IMR-90 (cell line): ENCODE results near the gene KCNMA1. TPM values are rescaled to one million over a fixed set of nuclear protein-coding genes. Genes with fewer than 3 reads are reported as not detected.

Experiments used
- ATAC-seq: fragments of 200-7000 bp; cut with Tn5 transposase; 2 replicates; pipeline ENCODE4 v1.9.1; 2020; ENCODE audit warnings: low read depth, mild to moderate bottlenecking, moderate library complexity
- BruUV-seq: library from RNA; stranded (reverse); fragments of 400-500 nt; replicated peaks from 2 replicates; lab custom pipeline; 2021; lab: Mats Ljungman, UMichigan
- CTCF ChIA-PET: fragments of 300-600 bp; formaldehyde crosslinking; extraction: SDS; loops from one replicate; lab custom pipeline; 2021; ENCODE audit warnings: antibody characterized with exemption; lab: Yijun Ruan, JAX
- POLR2A ChIA-PET: fragments of 300-600 bp; sonication (Branson Sonifier 250); formaldehyde crosslinking; loops from one replicate; lab custom pipeline; 2022; ENCODE audit warnings: antibody characterized with exemption; ENCODE audit not compliant: unreplicated experiment; lab: Charles Lee
- DNase-seq: peaks from one replicate; pipeline ENCODE4 v3.0.0; 2013
- H2AFZ ChIP-seq: replicated peaks from 2 replicates; pipeline ENCODE3; 2013; ENCODE audit warnings: low read length, mild to moderate bottlenecking; ENCODE audit not compliant: poor library complexity
- H2AK5ac ChIP-seq: 2 replicates; pipeline ENCODE4 v1.6.1; 2013; ENCODE audit warnings: low read depth, low read length, inconsistent platforms
- H2AK9ac ChIP-seq: replicated peaks from 2 replicates; pipeline ENCODE3; 2013; ENCODE audit warnings: mild to moderate bottlenecking, low read depth, low read length, moderate library complexity; ENCODE audit not compliant: poor library complexity
- H2BK120ac ChIP-seq: 2 replicates; pipeline ENCODE4 v1.6.1; 2013; ENCODE audit warnings: low read depth, low read length, inconsistent platforms
- H2BK15ac ChIP-seq: 3 replicates; pipeline ENCODE4 v1.6.1; 2013; ENCODE audit warnings: low read depth, low read length, inconsistent platforms
- H2BK20ac ChIP-seq: 2 replicates; pipeline ENCODE4 v1.6.1; 2013; ENCODE audit warnings: low read depth, mild to moderate bottlenecking, inconsistent platforms, low read length, moderate library complexity
- H2BK5ac ChIP-seq: 2 replicates; pipeline ENCODE4 v1.6.1; 2013; ENCODE audit warnings: mild to moderate bottlenecking, low read depth, low read length, inconsistent platforms; ENCODE audit not compliant: poor library complexity, severe bottlenecking
- H3K14ac ChIP-seq: replicated peaks from 2 replicates; pipeline ENCODE4 v1.6.1; 2013; ENCODE audit warnings: low read depth, low read length, inconsistent platforms
- H3K18ac ChIP-seq: 2 replicates; pipeline ENCODE4 v1.6.1; 2013; ENCODE audit warnings: low read depth, low read length, control low read depth
- H3K23ac ChIP-seq: 2 replicates; pipeline ENCODE4 v1.6.1; 2013; ENCODE audit warnings: low read depth, low read length, inconsistent platforms
- H3K27ac ChIP-seq: 2 replicates; pipeline ENCODE4 v1.5.1; 2013; ENCODE audit warnings: mild to moderate bottlenecking, control low read depth, low read length; ENCODE audit not compliant: insufficient read depth
- H3K27me3 ChIP-seq: 2 replicates; pipeline ENCODE4 v1.6.1; 2013; ENCODE audit warnings: low read length; ENCODE audit not compliant: control insufficient read depth, insufficient read depth
- H3K36me3 ChIP-seq: 2 replicates; pipeline ENCODE4 v1.6.1; 2013; ENCODE audit warnings: low read length, mixed read lengths; ENCODE audit not compliant: control insufficient read depth, insufficient read depth
- H3K4ac ChIP-seq: 2 replicates; pipeline ENCODE4 v1.6.1; 2013; ENCODE audit warnings: low read depth, low read length, inconsistent platforms
- H3K4me1 ChIP-seq: 2 replicates; pipeline ENCODE4 v1.6.1; 2013; ENCODE audit warnings: low read length, mixed read lengths; ENCODE audit not compliant: control insufficient read depth, insufficient read depth
- H3K4me2 ChIP-seq: 2 replicates; pipeline ENCODE4 v1.6.1; 2013; ENCODE audit warnings: low read depth, mild to moderate bottlenecking, control low read depth, low read length, moderate library complexity
- H3K4me3 ChIP-seq: 2 replicates; pipeline ENCODE4 v1.5.1; 2013; ENCODE audit warnings: low read depth, mild to moderate bottlenecking, control low read depth, low read length, moderate library complexity; ENCODE audit not compliant: insufficient read depth
- H3K56ac ChIP-seq: 2 replicates; pipeline ENCODE4 v1.6.1; 2013; ENCODE audit warnings: low read length, inconsistent platforms; ENCODE audit not compliant: insufficient read depth; ENCODE audit errors: extremely low read depth
- H3K79me1 ChIP-seq, 2 experiments: 2 replicates each; pipeline ENCODE4 v1.6.1; 2013; ENCODE audit warnings: low read length in 2 of 2, inconsistent platforms in 1 of 2, low read depth in 1 of 2
- H3K9ac ChIP-seq: 2 replicates; pipeline ENCODE4 v1.6.1; 2013; ENCODE audit warnings: low read depth, low read length, control low read depth
- H3K9me1 ChIP-seq: 2 replicates; pipeline ENCODE4 v1.6.1; 2013; ENCODE audit warnings: low read length, inconsistent platforms; ENCODE audit not compliant: insufficient read depth
- H3K9me3 ChIP-seq: 2 replicates; pipeline ENCODE4 v1.6.1; 2013; ENCODE audit warnings: low read length; ENCODE audit not compliant: control insufficient read depth, insufficient read depth
- H4K20me1 ChIP-seq: 2 replicates; pipeline ENCODE4 v1.6.1; 2013; ENCODE audit warnings: low read length, inconsistent platforms; ENCODE audit not compliant: insufficient read depth
- H4K5ac ChIP-seq: 2 replicates; pipeline ENCODE4 v1.6.1; 2013; ENCODE audit warnings: mild to moderate bottlenecking, low read depth, low read length, control low read depth
- H4K8ac ChIP-seq, 2 experiments: 2 replicates each; pipeline ENCODE4 v1.6.1; 2013; ENCODE audit warnings: low read depth in 2 of 2, low read length in 2 of 2, control low read depth in 1 of 2, inconsistent platforms in 1 of 2
- H4K91ac ChIP-seq: 2 replicates; pipeline ENCODE4 v1.6.1; 2013; ENCODE audit warnings: low read depth, low read length, inconsistent platforms; ENCODE audit not compliant: insufficient read depth
- BHLHE40 ChIP-seq: fragments of 150-350 bp; IDR thresholded peaks from 2 replicates; pipeline ENCODE4 v1.6.1; 2016; ENCODE audit warnings: mild to moderate bottlenecking, low read depth, low read length
- CEBPB ChIP-seq: IDR thresholded peaks from 2 replicates; pipeline ENCODE4 v1.6.1; 2012; ENCODE audit warnings: low read depth, low read length, improper control_type of control experiment
- CHD1 ChIP-seq: IDR thresholded peaks from 2 replicates; pipeline ENCODE4 v1.6.1; 2012; ENCODE audit warnings: low read depth, low read length, improper control_type of control experiment
- CTCF ChIP-seq: conservative IDR thresholded peaks from 2 replicates; pipeline ENCODE4 v1.5.1; 2012; ENCODE audit warnings: mild to moderate bottlenecking, low read depth, low read length, improper control_type of control experiment
- ELK1 ChIP-seq: fragments of 150-350 bp; IDR thresholded peaks from 2 replicates; pipeline ENCODE4 v1.6.1; 2016; ENCODE audit warnings: low read depth, mild to moderate bottlenecking, low read length, moderate library complexity, borderline replicate concordance
- FOS ChIP-seq: fragments of 150-350 bp; IDR thresholded peaks from 2 replicates; pipeline ENCODE4 v1.6.1; 2016; ENCODE audit warnings: low read depth, low read length
- MAFK ChIP-seq: IDR thresholded peaks from 2 replicates; pipeline ENCODE4 v1.6.1; 2012; ENCODE audit warnings: low read depth, low read length, improper control_type of control experiment
- MAZ ChIP-seq: IDR thresholded peaks from 2 replicates; pipeline ENCODE4 v1.6.1; 2012; ENCODE audit warnings: low read depth, mild to moderate bottlenecking, low read length, improper control_type of control experiment, moderate library complexity, borderline replicate concordance
- MXI1 ChIP-seq: IDR thresholded peaks from 2 replicates; pipeline ENCODE4 v1.6.1; 2012; ENCODE audit warnings: low read depth, mild to moderate bottlenecking, low read length, moderate library complexity, borderline replicate concordance
- NFE2L2 ChIP-seq: fragments of 150-350 bp; IDR thresholded peaks from 2 replicates; pipeline ENCODE4 v1.6.1; 2016; ENCODE audit warnings: low read depth, mild to moderate bottlenecking, low read length
- POLR2A ChIP-seq: IDR thresholded peaks from 2 replicates; pipeline ENCODE4 v1.6.1; 2012; ENCODE audit warnings: mild to moderate bottlenecking, low read depth, low read length
- RAD21 ChIP-seq: IDR thresholded peaks from 2 replicates; pipeline ENCODE4 v1.6.1; 2012; ENCODE audit warnings: low read length, improper control_type of control experiment
- RCOR1 ChIP-seq: IDR thresholded peaks from 2 replicates; pipeline ENCODE4 v1.6.1; 2012; ENCODE audit warnings: mild to moderate bottlenecking, low read length, improper control_type of control experiment; ENCODE audit not compliant: insufficient replicate concordance
- RFX5 ChIP-seq: IDR thresholded peaks from 2 replicates; pipeline ENCODE4 v1.8.0; 2012; ENCODE audit warnings: low read depth, mild to moderate bottlenecking, low read length, moderate library complexity
- SMC3 ChIP-seq: fragments of 150-350 bp; IDR thresholded peaks from 2 replicates; pipeline ENCODE4 v1.6.1; 2016; ENCODE audit warnings: low read depth, mild to moderate bottlenecking, antibody characterized with exemption, low read length, moderate library complexity
- USF2 ChIP-seq: fragments of 150-350 bp; IDR thresholded peaks from 2 replicates; pipeline ENCODE4 v1.6.1; 2017; ENCODE audit warnings: mild to moderate bottlenecking, antibody characterized with exemption, low read length, low read depth
- WGBS, 2 experiments: methylation state at CpG; one replicate each; pipeline versions ENCODE4 v1.1.5 to v1.1.7; 2013; ENCODE audit warnings: missing lambda C conversion rate in 2 of 2; ENCODE audit not compliant: insufficient read length in 1 of 2; ENCODE audit errors: extremely low coverage in 2 of 2; 5-methylcytosine and 5-hydroxymethylcytosine counted together
- dilution Hi-C: fragments of 300-500 bp; cut with HindIII; formaldehyde crosslinking; loops from one replicate; pipeline ENCODE4 v1.14.3; 2018; ENCODE audit warnings: low sequenced_read_pairs; ENCODE audit not compliant: unreplicated experiment
- in situ Hi-C: fragments of 300-500 bp; cut with MboI; formaldehyde crosslinking; loops from 3 replicates; pipeline ENCODE4 v1.14.3; 2019; ENCODE audit warnings: low sequenced_read_pairs, inconsistent platforms, mixed read lengths
- intact Hi-C: fragments of 100-400 bp; cut with micrococcal nuclease; formaldehyde crosslinking; loops from 2 replicates; pipeline ENCODE4 v1.10.0; 2022
- polyA plus RNA-seq, 3 experiments: library from polyadenylated mRNA; depleted of rRNA; stranded (reverse); fragments of >200 nt; gene quantifications; 2 replicates each; pipeline ENCODE4 v1.2.3, GENCODE V29; 2012; ENCODE audit warnings: low replicate concordance in 1 of 3
- total RNA-seq: library from RNA; depleted of rRNA; stranded (reverse); fragments of >200 nt; gene quantifications from 2 replicates; pipeline ENCODE4 v1.2.3, GENCODE V29; 2012

The KCNMA1 gene
- total and polyA plus RNA-seq, 2 of the 4 experiments (the other 2 are of a cell fraction) = 25.6 to 29.6 TPM

GRCh38 chr10:77574438-77574837, 63.2 kb downstream of the KCNMA1 start:
- intact Hi-C loops (no loop called here), dilution Hi-C loops (no loop called here)
- CTCF ChIA-PET = interaction anchor here (0.6 kb wide), 1 partner anchor 524 kb away, joined by 4 read pairs; no protein-coding TSS in a partner anchor

More at GRCh38 chr10:77574438-77574837, 63.2 kb downstream of the KCNMA1 start:
- 0 out of 2 replicates have a peak overlapping the region, but pooled peaks have one; percentile 23 for H3K14ac ChIP-seq
- H2BK5ac ChIP-seq = no peak overlapping the region
- no peak overlapping the region for H3K56ac ChIP-seq
- peak overlapping the region; percentile 3; the same call in 1 of the 3 replicates for H2BK15ac ChIP-seq
- H2AFZ ChIP-seq = no peak overlapping the region
- H3K27me3 ChIP-seq = no peaks in the 10 kb centered on the region
- no peak overlapping the region for H3K9ac ChIP-seq
- no peak overlapping the region for H2BK20ac ChIP-seq
- DNase-seq (no peak), ATAC-seq (peak; percentile 37; the same call in 1 of the 2 replicates)
- peaks cover 4% of the 10 kb centered on the region for H3K4me1 ChIP-seq
- no peaks in the 10 kb centered on the region for H4K20me1 ChIP-seq
- no peak overlapping the region for H4K5ac ChIP-seq
- POLR2A ChIA-PET = no interaction called here
- peaks cover 0 to 15% of the 10 kb centered on the region in 2 experiments; a peak in 2 of 4 replicates for H3K79me1 ChIP-seq
- H4K8ac ChIP-seq = no peak overlapping the region
- WGBS, 2 experiments = 64% methylated on average over 2 of the region's 3 CpGs; no CpG with 5 or more reads in 1 of the 2 experiments
- TF ChIP-seq FOS = no peak
- TF ChIP-seq BHLHE40 = no peak
- TF ChIP-seq POLR2A = no peak
- TF ChIP-seq CHD1 = no peak
- no peak for TF ChIP-seq ELK1
- no peak for TF ChIP-seq CTCF
- no peak for TF ChIP-seq NFE2L2
- no peak for TF ChIP-seq MAZ
- TF ChIP-seq RCOR1 = no peak
- TF ChIP-seq MAFK = no peak
- no peak for TF ChIP-seq CEBPB
- no peak for TF ChIP-seq RAD21
- TF ChIP-seq MXI1 = no peak
- TF ChIP-seq RFX5 = no peak
- TF ChIP-seq SMC3 = no peak
- no peak for TF ChIP-seq USF2
- no peak overlapping the region for H4K91ac ChIP-seq
- BruUV-seq = no TSS peak
- no peak overlapping the region for H3K4me3 ChIP-seq
- H3K18ac ChIP-seq = no peak overlapping the region
- peaks cover 21% of the 10 kb centered on the region for H3K9me1 ChIP-seq
- in situ Hi-C loops = no loop called here
- H2AK5ac ChIP-seq = no peak overlapping the region
- H2AK9ac ChIP-seq = no peak overlapping the region
- H3K9me3 ChIP-seq = no peaks in the 10 kb centered on the region
- H3K4ac ChIP-seq = no peak overlapping the region
- no peak overlapping the region for H2BK120ac ChIP-seq
- no peak overlapping the region for H3K27ac ChIP-seq
- H3K23ac ChIP-seq = no peak overlapping the region
- no peak overlapping the region for H3K4me2 ChIP-seq
- H3K36me3 ChIP-seq = no peaks in the 10 kb centered on the region
